ENCODE results near the gene PCGF6.
"Not testable (repeated sequence)": the region's sequence is repeated elsewhere in the genome, so short reads cannot be mapped to it uniquely, and the experiment has no call there.

PCGF6 gene

GRCh38 chr10:103316087-103316486 lies 34.9 kb downstream of the PCGF6 start:
- no peak for DNase-seq

DNA sequence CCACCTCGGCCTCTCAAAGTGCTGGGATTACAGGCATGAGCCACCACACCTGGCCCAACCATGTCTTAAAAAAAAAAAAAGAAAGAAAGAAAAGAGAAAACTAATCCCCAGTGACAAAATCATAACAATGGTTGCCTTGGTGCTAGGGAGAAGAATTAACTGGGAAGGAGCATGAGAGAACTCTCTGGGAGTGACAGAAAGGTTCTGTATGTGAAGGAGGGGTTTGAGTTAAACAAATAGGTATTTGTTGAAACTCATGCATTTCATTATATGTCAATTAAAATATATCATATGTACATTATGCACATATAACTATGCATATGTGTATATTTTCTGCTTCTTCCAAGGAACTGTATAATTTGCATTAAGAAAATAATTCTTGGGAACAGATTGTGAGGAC lies 40.7 kb downstream of the PCGF6 start:
- no peak for DNase-seq

DNA sequence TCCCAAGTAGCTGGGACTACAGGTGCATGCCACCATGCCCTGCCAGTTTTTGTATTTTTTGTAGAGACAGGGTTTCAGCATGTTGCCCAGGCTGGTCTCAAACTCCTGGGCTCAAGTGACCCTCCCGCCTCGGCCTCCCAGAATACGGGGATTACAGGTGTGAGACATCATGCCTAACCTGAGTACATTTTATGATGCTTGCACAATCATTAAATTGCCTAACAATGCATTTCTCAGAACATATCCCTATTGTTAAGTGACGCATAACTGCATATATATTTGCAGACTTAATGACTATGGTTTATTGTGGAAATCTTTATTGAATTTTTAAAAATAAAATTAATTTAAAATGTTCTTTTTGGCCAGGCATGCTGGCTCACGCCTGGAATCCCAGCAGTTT lies 43.3 kb downstream of the PCGF6 start:
- DNase-seq = no peak

DNA sequence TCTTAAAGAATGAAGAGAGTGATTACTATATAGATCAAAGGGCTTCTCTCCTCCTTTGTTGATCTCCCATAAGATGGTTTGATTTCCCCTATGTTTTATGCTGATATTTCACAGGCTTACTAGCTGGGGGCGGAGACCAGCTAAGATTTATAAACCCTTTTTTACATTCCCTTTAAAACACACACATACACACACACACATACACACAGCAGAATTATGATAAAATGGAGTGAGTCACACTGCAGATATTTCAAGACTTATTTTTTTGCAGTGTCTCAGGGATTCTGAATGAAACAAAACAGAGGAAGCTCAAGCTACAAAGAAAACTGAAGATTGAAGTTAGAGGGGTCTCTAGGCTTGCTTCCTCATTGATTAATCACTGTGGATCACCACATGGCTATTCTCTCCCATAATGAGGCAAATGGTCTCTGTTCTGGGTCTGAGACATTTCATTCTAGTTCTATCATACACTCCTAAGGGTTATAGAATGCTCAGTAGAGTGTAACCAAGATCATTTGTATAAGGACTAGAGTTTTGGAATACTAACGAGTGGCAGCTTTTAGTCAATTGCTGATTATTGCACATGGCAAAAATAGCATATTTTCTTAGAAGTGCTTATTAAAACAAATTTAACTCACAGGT lies 55.4 kb downstream of the PCGF6 start:
- no peak for DNase-seq

GRCh38 chr10:103291588-103291987 lies 59.4 kb downstream of the PCGF6 start:
- DNase-seq = no peak

- no peak for DNase-seq
These were observed 62.9 kb downstream of the PCGF6 start for GRCh38 chr10:103287992-103288391.

- DNase-seq = no peak
These were observed 66.8 kb downstream of the PCGF6 start for GRCh38 chr10:103284170-103284569.

GRCh38 chr10:103282961-103283360 lies 68.0 kb downstream of the PCGF6 start:
- DNase-seq = no peak

DNA sequence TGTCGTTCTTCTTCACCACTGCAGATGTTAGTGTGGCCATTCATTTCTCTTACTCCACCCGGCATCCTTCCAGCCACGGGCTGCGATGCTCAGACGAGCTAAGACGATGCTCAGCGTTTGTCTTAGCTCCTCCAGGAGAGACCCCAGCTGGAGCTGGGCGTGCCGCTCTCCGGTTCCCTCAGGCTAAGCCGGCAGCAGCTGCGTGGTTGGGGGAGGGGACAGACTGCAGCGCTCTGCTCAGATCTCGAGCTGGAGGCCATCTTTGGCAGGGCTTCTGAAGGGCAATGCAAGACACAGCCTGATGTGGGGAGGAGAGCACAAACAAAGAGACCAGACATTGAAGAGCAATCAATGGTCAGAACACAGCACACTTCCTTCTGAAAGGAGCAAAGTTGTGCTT lies 69.2 kb downstream of the PCGF6 start:
- DNase-seq = no peak

DNA sequence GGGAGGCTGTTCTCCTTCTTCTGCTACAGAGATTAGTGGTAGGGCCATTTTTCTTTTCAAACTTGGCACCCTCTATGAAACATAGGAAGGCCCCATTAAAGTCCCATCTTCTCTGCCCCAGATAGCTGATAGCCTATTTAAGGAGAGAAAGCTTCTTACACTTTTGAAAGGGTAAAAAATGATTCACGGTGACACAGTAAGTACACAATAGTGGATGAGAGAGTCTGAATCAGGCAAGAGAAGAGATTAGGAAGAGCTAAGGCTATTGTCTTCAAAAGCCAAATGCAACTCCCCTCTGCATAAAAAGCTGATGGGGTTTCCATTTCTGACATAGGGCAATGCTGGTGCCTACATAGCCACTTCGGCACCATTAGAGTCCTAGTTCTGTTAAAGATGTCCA lies 70.4 kb downstream of the PCGF6 start:
- DNase-seq = no peak

- no peak for DNase-seq
These were observed 70.9 kb downstream of the PCGF6 start for GRCh38 chr10:103280031-103280430.

GRCh38 chr10:103278862-103279298 lies 72.1 kb downstream of the PCGF6 start:
- no peak for DNase-seq

DNA sequence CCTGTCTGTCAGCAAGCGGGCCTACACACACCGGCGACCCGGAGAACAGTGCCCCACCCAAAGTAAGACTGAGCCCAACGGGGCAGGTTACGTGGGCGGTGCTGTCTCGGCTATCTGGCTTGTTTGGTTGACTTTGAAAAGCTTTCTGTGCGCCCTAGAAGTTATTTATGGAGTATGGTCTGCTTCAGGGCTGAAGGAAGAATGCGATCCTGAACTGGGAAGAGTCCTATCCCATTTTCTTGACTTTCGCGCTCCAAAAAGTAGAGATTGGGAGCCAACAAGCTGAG lies 72.5 kb downstream of the PCGF6 start:
- DNase-seq = no peak

GRCh38 chr10:103277713-103278536 lies 73.0 kb downstream of the PCGF6 start:
- DNase-seq = no peak

DNA sequence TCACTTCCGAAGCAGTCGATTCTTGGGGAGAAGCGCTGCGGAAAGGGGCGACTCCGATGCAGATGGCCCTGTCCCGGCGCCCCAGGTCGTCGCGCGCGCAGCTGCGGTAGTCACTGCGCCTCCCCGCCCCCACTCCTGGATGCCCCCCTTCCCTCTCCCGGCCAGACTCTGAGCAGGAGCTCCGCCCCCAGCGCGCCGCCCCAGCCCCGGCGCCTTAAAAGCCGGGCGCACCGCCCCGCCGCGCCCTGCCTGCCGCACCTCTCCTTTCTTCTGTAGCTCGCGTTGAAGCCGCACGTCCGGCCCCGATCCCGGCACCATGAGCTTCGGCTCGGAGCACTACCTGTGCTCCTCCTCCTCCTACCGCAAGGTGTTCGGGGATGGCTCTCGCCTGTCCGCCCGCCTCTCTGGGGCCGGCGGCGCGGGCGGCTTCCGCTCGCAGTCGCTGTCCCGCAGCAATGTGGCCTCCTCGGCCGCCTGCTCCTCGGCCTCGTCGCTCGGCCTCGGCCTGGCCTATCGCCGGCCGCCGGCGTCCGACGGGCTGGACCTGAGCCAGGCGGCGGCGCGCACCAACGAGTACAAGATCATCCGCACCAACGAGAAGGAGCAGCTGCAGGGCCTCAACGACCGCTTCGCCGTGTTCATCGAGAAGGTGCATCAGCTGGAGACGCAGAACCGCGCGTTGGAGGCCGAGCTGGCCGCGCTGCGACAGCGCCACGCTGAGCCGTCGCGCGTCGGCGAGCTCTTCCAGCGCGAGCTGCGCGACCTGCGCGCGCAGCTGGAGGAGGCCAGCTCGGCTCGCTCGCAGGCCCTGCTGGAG lies 73.8 kb downstream of the PCGF6 start, which contains the start of gene INA:
Gene INA (plus strand): TSS at position 243 of the 817 bp plus-strand sequence. CDS start 74 bp downstream, at position 317.
- no peak for DNase-seq

DNA sequence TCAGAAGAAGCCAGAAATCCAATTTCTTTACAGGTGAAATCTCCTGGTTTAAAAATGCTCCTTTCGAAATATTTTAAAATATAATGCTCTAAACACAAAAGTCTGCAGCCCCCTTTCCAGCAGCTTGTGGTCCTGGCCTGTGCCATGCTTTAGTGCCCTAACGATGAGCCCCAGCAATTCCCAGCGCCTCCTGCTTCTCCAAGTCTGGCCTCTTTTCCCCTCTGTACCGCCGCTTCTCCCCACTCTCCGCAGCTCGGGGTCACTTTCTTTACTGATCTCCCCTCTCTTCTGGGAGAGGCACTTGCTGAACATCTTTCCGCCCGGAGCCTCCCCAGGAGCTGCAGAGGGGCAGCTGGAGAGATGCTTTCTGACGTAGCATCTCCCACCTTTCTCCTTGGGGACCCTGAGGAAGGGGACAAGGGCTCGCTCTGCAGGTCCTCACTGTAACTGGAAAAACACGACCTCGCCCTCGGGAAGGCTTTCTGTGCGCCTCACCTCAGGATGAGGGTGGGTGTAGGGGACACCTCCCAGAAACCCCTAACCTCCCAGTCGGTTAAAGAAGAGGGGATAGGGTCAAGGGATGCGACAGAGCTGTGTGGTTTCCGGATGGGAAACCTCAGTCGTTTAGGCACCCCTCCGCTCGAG lies 74.6 kb downstream of the PCGF6 start:
- no peak for DNase-seq

- DNase-seq = peak; percentile 80
These were observed 77.9 kb downstream of the PCGF6 start for GRCh38 chr10:103273041-103273441.

DNA sequence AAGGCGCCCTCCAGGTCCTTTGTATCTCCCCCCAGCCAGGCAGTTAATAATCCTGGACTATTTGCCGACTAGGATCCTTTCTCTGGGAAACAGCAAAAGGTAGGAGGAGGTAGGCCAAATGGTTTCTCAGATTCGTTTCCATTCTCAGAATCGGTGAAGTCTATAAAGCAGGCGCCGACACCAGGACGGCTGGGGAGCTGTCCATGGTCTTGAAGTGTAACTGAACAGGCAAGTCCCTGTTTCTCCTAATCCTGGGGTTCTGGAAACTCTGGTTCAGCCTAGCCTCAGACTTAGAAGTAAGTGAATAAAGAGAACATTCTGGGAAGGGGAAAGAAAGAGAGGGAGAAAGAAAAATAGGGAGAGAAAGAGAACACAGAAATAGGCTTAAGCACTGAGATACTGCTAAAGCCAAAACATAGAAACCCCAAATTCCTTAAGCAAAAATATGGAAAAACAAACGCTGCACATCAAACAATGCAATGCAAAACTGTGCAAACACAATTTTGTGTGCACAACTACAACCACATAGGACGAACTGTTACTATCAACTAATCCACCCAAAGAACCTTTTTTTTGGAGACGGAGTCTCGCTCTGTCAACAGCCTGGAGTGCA lies 85.1 kb downstream of the PCGF6 start:
- no peak for DNase-seq

DNA sequence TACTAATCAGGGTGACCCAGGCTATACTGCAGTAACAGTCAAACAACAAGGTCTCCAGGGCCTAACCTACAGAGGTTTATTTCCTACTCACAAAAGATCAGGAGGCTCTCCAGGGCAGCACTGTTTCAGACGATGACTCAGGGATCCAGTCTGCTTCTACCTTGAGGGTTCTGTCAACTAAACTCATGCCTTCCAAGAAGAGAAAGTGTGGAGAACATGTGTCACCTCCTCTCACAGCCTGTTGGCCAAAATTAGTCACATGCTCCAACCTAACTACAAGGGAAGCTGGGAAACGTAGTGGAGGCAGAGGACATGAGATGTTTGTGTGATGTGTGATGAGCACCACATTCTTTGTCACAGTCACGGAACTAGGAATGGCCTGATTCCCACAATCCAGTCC lies 88.7 kb downstream of the PCGF6 start:
- no peak for DNase-seq

DNA sequence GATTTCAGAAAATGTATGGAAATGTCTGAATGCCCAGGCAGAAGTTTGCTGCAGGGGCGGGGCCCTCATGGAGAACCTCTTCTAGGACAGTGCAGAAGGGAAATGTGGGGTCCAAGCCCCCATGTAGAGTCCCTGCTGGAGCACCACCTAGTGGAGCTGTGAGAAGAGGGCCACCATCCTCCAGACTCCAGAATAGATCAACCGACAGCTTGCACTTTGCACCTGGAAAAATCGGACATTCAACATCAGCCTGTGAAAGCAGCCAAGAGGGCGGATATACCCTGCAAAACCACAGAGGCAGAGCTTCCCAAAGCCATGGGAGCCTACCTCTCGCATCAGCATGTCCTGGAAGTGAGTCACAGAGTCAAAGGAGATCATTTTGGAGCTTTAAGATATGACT lies 91.0 kb downstream of the PCGF6 start:
- DNase-seq = no peak

DNA sequence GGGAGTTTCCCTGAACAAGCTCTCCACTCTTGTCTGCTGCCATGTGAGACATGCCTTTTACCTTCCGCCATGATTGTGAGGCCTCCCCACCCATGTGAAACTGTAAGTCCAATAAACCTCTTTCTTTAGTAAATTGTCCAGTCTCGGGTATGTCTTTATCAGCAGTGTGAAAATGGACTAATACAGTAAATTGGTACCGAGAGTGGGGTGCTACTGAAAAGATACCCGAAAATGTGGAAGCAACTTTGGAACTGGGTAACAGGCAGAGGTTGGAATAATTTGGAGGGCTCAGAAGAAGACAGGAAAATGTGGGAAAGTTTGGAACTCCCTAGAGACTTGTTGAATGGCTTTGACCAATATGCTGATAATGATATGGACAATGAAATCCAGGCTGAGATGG lies 92.0 kb downstream of the PCGF6 start:
- not testable (repeated sequence) for DNase-seq

DNA sequence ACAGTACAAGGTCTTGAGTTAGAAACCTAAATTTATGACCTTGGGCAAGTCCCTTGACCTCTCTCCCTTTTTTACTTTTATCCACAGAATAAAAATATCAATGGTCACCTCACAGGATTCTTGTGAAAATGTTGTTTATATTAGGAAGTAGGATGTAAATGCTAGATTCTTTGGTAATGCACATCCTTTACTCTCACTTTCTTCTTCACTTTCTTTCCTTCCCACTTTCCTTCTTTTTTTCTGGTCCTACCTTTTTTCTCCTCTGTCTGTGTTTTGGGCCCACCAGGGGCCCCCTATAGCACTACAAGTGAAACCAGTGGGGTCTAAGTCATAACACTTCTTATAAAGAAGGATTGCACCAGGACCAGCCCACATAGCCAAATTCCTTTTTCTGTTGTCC lies 93.1 kb downstream of the PCGF6 start:
- no peak for DNase-seq

GRCh38 chr10:103256613-103257012 lies 94.3 kb downstream of the PCGF6 start:
- no peak for DNase-seq

Measured in GOT3 (cell line).